GM13976 (cell line): ENCODE measurements around the gene ITGA8.

Experiments used
- DNase-seq: peaks from one replicate; pipeline ENCODE4 v3.0.0; 2012; ENCODE audit warnings: low spot score
- CTCF ChIP-seq: IDR thresholded peaks from 2 replicates; pipeline ENCODE4 v1.5.1; 2012; ENCODE audit warnings: borderline replicate concordance, mild to moderate bottlenecking; ENCODE audit not compliant: insufficient read depth; ENCODE audit errors: extremely low read depth, missing control alignments, control extremely low read depth
- in situ Hi-C: fragments of 300-500 bp; cut with MboI; formaldehyde crosslinking; loops from one replicate; pipeline ENCODE4 v1.12.0; 2022; ENCODE audit warnings: low sequenced_read_pairs, mixed read lengths, inconsistent platforms; ENCODE audit not compliant: unreplicated experiment

The ITGA8 gene

DNA sequence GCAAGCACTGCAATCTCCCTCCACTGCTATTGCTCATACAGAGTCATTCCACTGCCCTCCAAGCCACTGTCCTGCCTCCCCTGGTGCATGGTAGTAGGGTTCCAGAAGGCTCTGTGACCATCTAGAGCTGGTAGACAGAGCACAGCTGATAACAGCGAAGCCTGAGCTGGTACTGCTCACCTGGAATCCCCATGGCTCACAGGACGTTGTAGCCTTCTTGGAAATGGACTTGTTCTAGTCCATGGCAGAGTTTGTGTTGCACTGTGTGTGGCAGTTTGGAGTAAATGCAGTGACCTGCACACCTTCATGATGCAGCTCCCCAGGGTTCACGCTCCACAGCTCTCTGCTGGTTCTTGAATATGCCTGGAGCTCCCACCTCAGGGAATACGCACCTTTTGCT, 67.0 kb downstream of the ITGA8 start:
- in situ Hi-C loops: no loop called here
- TF ChIP-seq CTCF: no peak
- DNase-seq: no peak

DNA sequence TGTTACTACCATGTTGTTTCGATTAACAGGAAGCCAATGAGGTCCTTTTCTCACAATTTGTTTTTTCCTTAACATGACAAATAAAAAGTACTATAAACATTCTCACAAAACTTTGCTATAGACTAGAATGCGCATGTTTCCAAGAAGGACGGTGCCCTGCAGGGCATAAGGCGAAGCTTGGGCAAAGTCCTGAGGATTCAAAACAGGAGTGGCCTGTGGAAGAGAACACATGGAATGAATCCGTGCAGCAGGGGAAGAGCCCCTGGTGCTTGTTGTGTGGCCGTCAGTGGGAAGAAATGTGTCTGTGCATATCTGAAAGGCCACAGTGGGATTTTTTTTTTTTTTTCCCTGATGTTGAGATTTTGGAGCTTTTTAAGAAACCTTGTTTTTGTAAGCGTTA, 67.6 kb downstream of the ITGA8 start:
- in situ Hi-C loops: no loop called here
- no peak for TF ChIP-seq CTCF
- DNase-seq: no peak

GRCh38 chr10:15651175-15651574, 68.5 kb downstream of the ITGA8 start:
- no peak for TF ChIP-seq CTCF
- no peak for DNase-seq
- in situ Hi-C loops: no loop called here

DNA sequence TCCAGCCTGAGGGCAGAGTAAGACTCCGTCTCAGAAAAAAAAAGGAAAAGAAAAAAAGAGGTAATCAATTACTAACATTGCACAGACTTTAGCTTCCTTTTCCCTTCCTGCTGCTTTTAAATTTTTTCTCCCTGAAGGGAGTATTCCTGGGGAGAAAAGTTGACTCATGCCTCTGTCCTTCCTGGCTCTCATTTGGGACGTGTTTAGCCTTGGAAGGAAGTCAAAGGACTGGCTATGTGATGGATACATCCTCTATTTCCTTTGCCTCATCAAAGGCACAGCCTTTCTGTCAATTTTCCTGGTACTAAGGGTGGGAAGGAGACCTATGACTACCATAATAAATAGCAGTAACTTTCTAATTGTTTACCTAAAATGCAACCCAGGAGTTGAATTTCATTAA, 77.6 kb downstream of the ITGA8 start:
- in situ Hi-C loops: no loop called here
- no peak for DNase-seq
- no peak for TF ChIP-seq CTCF

- no peak for DNase-seq
- in situ Hi-C loops: no loop called here
- no peak for TF ChIP-seq CTCF
These were observed 79.1 kb downstream of the ITGA8 start for GRCh38 chr10:15640536-15641085.

DNA sequence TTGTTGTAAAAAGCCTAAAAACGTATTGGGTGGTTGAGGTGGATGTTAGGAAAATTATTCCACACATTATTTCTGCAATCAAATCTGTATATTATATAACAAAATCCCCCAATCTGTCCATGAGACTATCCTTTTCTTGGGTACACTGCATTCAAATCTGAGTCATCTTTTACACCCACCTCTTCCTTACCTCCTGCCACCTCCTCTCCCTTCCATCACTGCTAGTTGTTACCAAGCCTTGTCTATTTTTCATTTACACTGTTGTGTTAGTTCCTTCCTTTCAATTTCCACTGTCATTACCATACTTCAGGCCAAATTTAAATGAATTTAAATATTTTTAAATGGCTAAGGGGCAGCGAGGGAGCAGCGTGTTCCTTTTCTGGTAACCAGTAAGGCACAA, 83.3 kb downstream of the ITGA8 start:
- DNase-seq: no peak
- no peak for TF ChIP-seq CTCF
- in situ Hi-C loops: no loop called here
